ENCODE measurements around the gene SAMD4B.

- TF ChIP-seq POLR2A (IDR thresholded peaks at IDR 0.05; ENCODE audit: low read depth, low read length) (no peak), POLR2AphosphoS5 (IDR thresholded peaks at IDR 0.05; ENCODE audit: low read depth, low read length) (no peak), TAF1 (IDR thresholded peaks at IDR 0.05; ENCODE audit: borderline replicate concordance, low read depth, low read length) (no peak)
Measured at GRCh38 chr19:39325778-39326665, 16.2 kb upstream of the SAMD4B start.

All from GM12892 (cell line).